A549 treated with AZD9567 at 1 μM for 4 hours (cell line): Measurements from ENCODE around the gene OR51I1. TPM values are rescaled to one million over a fixed set of nuclear protein-coding genes. Genes with fewer than 3 reads are reported as not detected.

ENCODE experiments used
- total RNA-seq: library from RNA; stranded (reverse); fragments of 200-300 nt; extraction: Qiagen RNA extraction; gene quantifications from 5 replicates; pipeline ENCODE4 v1.2.3, GENCODE V29; 2022; ENCODE audit not compliant: insufficient read depth

OR51I1 gene
- total RNA-seq = not detected in 5 replicates

GRCh38 chr11:5441414-5441813, at the start of gene OR51I1:
TSS of gene OR51I1 (minus strand) at chr11:5441514. CDS start at chr11:5441514, 0 bp downstream.

GRCh38 chr11:5488385-5488784, 47.1 kb upstream of the OR51I1 start, which contains the start of gene OR52D1:
TSS of gene OR52D1 (plus strand) at chr11:5488685. CDS start at chr11:5488707, 22 bp downstream.

GRCh38 chr11:5449023-5449422, 7.7 kb upstream of the OR51I1 start, which contains the start of gene OR51I2:
TSS of gene OR51I2 (plus strand) at chr11:5449323. CDS start at chr11:5453489, 4,166 bp downstream.

GRCh38 chr11:5421811-5422210, 19.5 kb downstream of the OR51I1 start, which contains the start of gene OR51Q1:
TSS of gene OR51Q1 (plus strand) at chr11:5422111. CDS start at chr11:5422201, 90 bp downstream.

Other genes with a start within 250 kb of the OR51I1 start
- not detected in 5 replicates for gene OR51V1, start 240.8 kb downstream of the OR51I1 start, total RNA-seq
- gene HBB, start 214.4 kb downstream of the OR51I1 start, total RNA-seq = not detected in 5 replicates
- not detected in 5 replicates for gene HBD, start 207.0 kb downstream of the OR51I1 start, total RNA-seq
- not detected in 5 replicates for gene HBG1, start 191.7 kb downstream of the OR51I1 start, total RNA-seq
- not detected in 5 replicates for gene HBG2, start 186.7 kb downstream of the OR51I1 start, total RNA-seq
- not detected in 5 replicates for gene HBE1, start 171.6 kb downstream of the OR51I1 start, total RNA-seq
- not detected in 5 replicates for gene OR51B4, start 139.6 kb downstream of the OR51I1 start, total RNA-seq
- gene OR51B2, start 117.2 kb downstream of the OR51I1 start, total RNA-seq = not detected in 5 replicates
- 0.09 TPM in 1 of 5 replicates, not detected in the others for gene OR51B5, start 98.0 kb downstream of the OR51I1 start, total RNA-seq
- not detected in 5 replicates for gene OR51B6, start 90.0 kb downstream of the OR51I1 start, total RNA-seq
- not detected in 5 replicates for gene OR51M1, start 57.7 kb downstream of the OR51I1 start, total RNA-seq
- gene OR51Q1, start 19.4 kb downstream of the OR51I1 start, total RNA-seq = not detected in 5 replicates
- not detected in 5 replicates for gene OR51I2, start 7.8 kb upstream of the OR51I1 start, total RNA-seq
- not detected in 5 replicates for gene OR52D1, start 47.2 kb upstream of the OR51I1 start, total RNA-seq
- gene UBQLN3, start 68.4 kb upstream of the OR51I1 start, total RNA-seq = not detected in 5 replicates
- gene UBQLNL, start 75.2 kb upstream of the OR51I1 start, total RNA-seq = 0.03 to 0.05 TPM in 2 of 5 replicates, not detected in the others
- not detected in 5 replicates for gene OR52H1, start 107.0 kb upstream of the OR51I1 start, total RNA-seq
- not detected in 5 replicates for gene OR52B6, start 139.4 kb upstream of the OR51I1 start, total RNA-seq
- 7.6 to 11.2 TPM (median 8.1 TPM) in 5 replicates for gene TRIM6, start 155.1 kb upstream of the OR51I1 start, total RNA-seq
- gene TRIM34, start 183.5 kb upstream of the OR51I1 start, total RNA-seq = 2.6 to 3.4 TPM (median 2.8 TPM) in 5 replicates
- gene TRIM5, start 243.6 kb upstream of the OR51I1 start, total RNA-seq = 10.0 to 15.7 TPM (median 11.0 TPM) in 5 replicates
- gene TRIM22, start 248.3 kb upstream of the OR51I1 start, total RNA-seq = 0.59 to 1.4 TPM (median 0.83 TPM) in 4 of 5 replicates, not detected in the other